Effector memory CD8-positive, alpha-beta T cell (primary cell): ENCODE data around the gene TBL1X.
"Not testable (repeated sequence)": the region's sequence is repeated elsewhere in the genome, so short reads cannot be mapped to it uniquely, and the experiment has no call there.

Source experiments
- ATAC-seq: fragments of 150-1000 bp; cut with Tn5 transposase; replicated peaks from 2 replicates; pipeline ENCODE4 v1.10.0; 2021; ENCODE audit warnings: mild to moderate bottlenecking, moderate library complexity
- DNase-seq, 3 experiments: peaks; one replicate each; pipeline ENCODE4 v3.0.0; 2021
- H3K27ac Mint-ChIP-seq, 2 donors: one replicate each; pipeline ENCODE4 v1.8.0; 2022; ENCODE audit warnings: mild to moderate bottlenecking in 2 of 2, mixed read lengths in 2 of 2, moderate library complexity in 2 of 2
- H3K27me3 Mint-ChIP-seq, 2 donors: one replicate each; pipeline ENCODE4 v1.8.0; 2022; ENCODE audit warnings: mixed read lengths in 2 of 2
- H3K36me3 Mint-ChIP-seq: one replicate; pipeline ENCODE4 v1.8.0; 2022; ENCODE audit warnings: mild to moderate bottlenecking, moderate library complexity, mixed read lengths; ENCODE audit not compliant: insufficient read depth
- H3K4me1 Mint-ChIP-seq, 2 donors: one replicate each; pipeline ENCODE4 v1.8.0; 2022; ENCODE audit warnings: low read depth in 2 of 2, mixed read lengths in 2 of 2
- H3K4me3 Mint-ChIP-seq, 2 donors: one replicate each; pipeline ENCODE4 v1.8.0; 2022; ENCODE audit warnings: mild to moderate bottlenecking in 2 of 2, mixed read lengths in 2 of 2, moderate library complexity in 2 of 2
- H3K9me3 Mint-ChIP-seq, 2 donors: one replicate each; pipeline ENCODE4 v1.8.0; 2022; ENCODE audit warnings: mixed read lengths in 2 of 2

The TBL1X gene

GRCh38 chrX:9759337-9759736, 294.5 kb downstream of the TBL1X start:
- Mint-ChIP-seq H3K27ac (no peak overlapping the region), H3K36me3 (no peaks in the 10 kb centered on the region), H3K9me3 (no peaks in the 10 kb centered on the region), H3K27me3 (peaks cover 0 to 26% of the 10 kb centered on the region in 2 donors), H3K4me3 (no peak overlapping the region), H3K4me1 (no peaks in the 10 kb centered on the region)
- DNase-seq (no peak), ATAC-seq (no peak)

- Mint-ChIP-seq H3K27ac (no peak overlapping the region), H3K27me3 (peaks cover 0 to 32% of the 10 kb centered on the region in 2 donors), H3K36me3 (no peaks in the 10 kb centered on the region), H3K9me3 (no peaks in the 10 kb centered on the region), H3K4me1 (no peaks in the 10 kb centered on the region), H3K4me3 (no peak overlapping the region)
- ATAC-seq (no peak), DNase-seq (no peak)
Observed at GRCh38 chrX:9765072-9765736, 300.3 kb downstream of the TBL1X start.

DNA sequence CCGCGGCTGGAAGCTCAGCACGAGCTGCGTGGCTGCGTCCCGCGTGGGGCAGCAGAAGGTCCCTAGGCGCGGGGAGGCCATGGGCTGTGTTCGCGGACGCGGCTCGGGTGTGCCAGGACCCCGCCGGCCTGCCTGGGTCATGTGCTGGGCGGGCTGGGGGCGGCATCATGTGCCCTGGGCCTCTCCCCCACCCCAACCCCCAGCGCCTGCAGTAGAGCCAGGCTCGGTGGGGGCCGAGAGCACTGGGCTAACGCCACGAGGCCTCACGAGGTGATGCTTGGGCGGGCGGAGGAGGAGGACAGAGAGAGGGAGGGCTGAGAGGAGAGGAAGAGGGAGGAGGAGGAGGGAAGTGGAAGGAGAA, 300.9 kb downstream of the TBL1X start, which contains the start of gene GPR143:
Gene GPR143, minus strand, starts transcription at position 111 of the 361 bp plus-strand sequence. Its CDS starts 30 bp downstream, at position 81.
- no peak for ATAC-seq
- no peak for DNase-seq
- Mint-ChIP-seq H3K27ac (no peak within 1 kb of the TSS), H3K36me3 (no peaks in the 10 kb centered on the region), H3K27me3 (peaks cover 0 to 27% of the 10 kb centered on the region in 2 donors), H3K9me3 (no peaks in the 10 kb centered on the region), H3K4me3 (no peak within 1 kb of the TSS), H3K4me1 (no peaks in the 10 kb centered on the region)

GRCh38 chrX:9767375-9767774, 302.5 kb downstream of the TBL1X start:
- H3K27ac Mint-ChIP-seq: no peak overlapping the region
- ATAC-seq: no peak

DNA sequence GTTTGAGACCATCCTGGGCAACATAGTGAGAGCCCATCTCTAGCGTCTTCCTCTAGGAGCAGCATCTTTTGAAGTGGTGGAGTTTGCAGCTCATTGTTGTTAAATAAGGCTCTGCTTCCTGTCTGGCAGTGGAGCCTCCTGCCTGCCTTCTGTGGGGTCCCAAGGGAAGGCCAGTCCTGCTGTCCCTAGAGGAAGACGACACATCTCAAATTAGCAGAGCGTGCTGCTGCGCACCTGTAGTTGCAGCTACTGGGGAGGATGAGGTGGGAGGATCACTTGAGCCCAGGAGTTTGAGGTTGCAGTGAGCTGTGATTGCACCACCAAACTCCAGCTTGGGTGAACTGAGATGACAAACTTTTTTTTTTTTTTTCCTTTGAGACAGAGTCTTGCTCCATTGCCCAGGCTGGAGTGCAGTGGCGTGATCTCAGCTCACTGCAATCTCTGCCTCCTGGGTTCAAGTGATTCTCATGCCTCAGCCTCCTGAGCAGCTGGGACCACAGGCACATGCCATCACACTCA, 303.5 kb downstream of the TBL1X start:
- not testable (repeated sequence) for H3K36me3 Mint-ChIP-seq, DNase-seq, ATAC-seq, H3K9me3 Mint-ChIP-seq, H3K4me1 Mint-ChIP-seq, H3K4me3 Mint-ChIP-seq, H3K27ac Mint-ChIP-seq
- H3K27me3 Mint-ChIP-seq: peaks cover 0 to 19% of the 10 kb centered on the region in 2 donors

More at GRCh38 chrX:9767375-9767774, 302.5 kb downstream of the TBL1X start:
- H3K4me1 Mint-ChIP-seq: no peaks in the 10 kb centered on the region
- H3K9me3 Mint-ChIP-seq: no peaks in the 10 kb centered on the region
- no peaks in the 10 kb centered on the region for H3K36me3 Mint-ChIP-seq
- H3K4me3 Mint-ChIP-seq: no peak overlapping the region
- no peak for DNase-seq
- peaks cover 0 to 29% of the 10 kb centered on the region in 2 donors for H3K27me3 Mint-ChIP-seq

DNA sequence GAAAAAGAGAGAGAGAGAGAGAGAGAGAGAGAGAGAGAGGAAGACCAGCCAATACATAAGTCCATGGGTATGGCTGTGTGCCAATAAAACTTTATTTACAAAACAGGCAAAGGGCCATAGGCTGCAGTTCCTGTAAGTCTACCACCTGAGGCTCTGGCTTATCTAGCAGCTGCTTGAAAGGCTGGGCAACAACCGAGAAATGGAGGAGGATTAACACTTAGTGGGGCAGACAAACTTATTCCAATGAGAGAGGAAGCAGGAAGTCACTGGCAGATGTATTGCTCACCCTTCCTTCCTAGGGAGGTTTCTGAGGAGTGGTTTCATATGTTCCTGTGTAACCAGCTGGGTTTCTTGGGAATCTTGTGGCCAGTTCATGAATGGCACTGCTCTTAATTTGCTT, 305.5 kb downstream of the TBL1X start:
- ATAC-seq (no peak), DNase-seq (no peak)
- peaks cover 5 to 20% of the 10 kb centered on the region in 2 donors for H3K27me3 Mint-ChIP-seq
- H3K9me3 Mint-ChIP-seq: no peaks in the 10 kb centered on the region
- peaks cover 0 to 1% of the 10 kb centered on the region in 2 donors for H3K4me1 Mint-ChIP-seq
- H3K27ac Mint-ChIP-seq: no peak overlapping the region
- H3K36me3 Mint-ChIP-seq: no peaks in the 10 kb centered on the region
- H3K4me3 Mint-ChIP-seq: no peak overlapping the region

- DNase-seq (no peak), ATAC-seq (no peak)
- H3K9me3 Mint-ChIP-seq: no peaks in the 10 kb centered on the region
- H3K36me3 Mint-ChIP-seq: no peaks in the 10 kb centered on the region
- H3K4me3 Mint-ChIP-seq: no peak overlapping the region
- H3K4me1 Mint-ChIP-seq: peaks cover 0 to 1% of the 10 kb centered on the region in 2 donors
- no peak overlapping the region for H3K27ac Mint-ChIP-seq
- H3K27me3 Mint-ChIP-seq: peaks cover 8 to 26% of the 10 kb centered on the region in 2 donors
Observed at GRCh38 chrX:9772943-9773342, 308.1 kb downstream of the TBL1X start.

DNA sequence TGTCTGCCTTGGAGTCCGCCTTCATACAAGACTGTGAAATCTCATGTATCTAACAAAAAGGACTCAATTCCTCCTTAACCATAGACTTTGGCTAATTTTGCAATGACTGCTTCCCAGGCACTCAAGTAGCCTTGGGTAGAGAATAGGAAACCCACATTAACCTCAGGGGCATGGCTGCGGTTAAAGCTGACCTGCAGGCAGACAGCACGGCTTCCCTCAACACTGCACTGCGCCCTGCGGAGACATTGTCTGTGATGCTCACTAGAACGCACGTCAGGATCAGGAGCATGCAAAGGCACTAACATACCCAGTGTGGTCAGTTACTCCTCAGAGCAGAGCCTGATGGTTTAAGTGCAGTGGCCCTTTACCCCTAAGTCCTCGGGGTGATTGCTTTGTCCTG, 311.1 kb downstream of the TBL1X start:
- ATAC-seq: no peak
- Mint-ChIP-seq H3K36me3 (no peaks in the 10 kb centered on the region), H3K4me3 (no peak overlapping the region), H3K4me1 (peaks cover 0 to 1% of the 10 kb centered on the region in 2 donors), H3K9me3 (no peaks in the 10 kb centered on the region), H3K27me3 (peaks cover 8 to 35% of the 10 kb centered on the region in 2 donors), H3K27ac (no peak overlapping the region)
- no peak for DNase-seq

- H3K9me3 Mint-ChIP-seq: no peaks in the 10 kb centered on the region
- H3K4me3 Mint-ChIP-seq: no peak overlapping the region
- no peaks in the 10 kb centered on the region for H3K36me3 Mint-ChIP-seq
- peaks cover 0 to 16% of the 10 kb centered on the region in 2 donors for H3K27me3 Mint-ChIP-seq
- ATAC-seq (no peak), DNase-seq (no peak)
- no peak overlapping the region for H3K27ac Mint-ChIP-seq
- H3K4me1 Mint-ChIP-seq: no peaks in the 10 kb centered on the region
Observed at GRCh38 chrX:9781941-9782340, 317.1 kb downstream of the TBL1X start.

DNA sequence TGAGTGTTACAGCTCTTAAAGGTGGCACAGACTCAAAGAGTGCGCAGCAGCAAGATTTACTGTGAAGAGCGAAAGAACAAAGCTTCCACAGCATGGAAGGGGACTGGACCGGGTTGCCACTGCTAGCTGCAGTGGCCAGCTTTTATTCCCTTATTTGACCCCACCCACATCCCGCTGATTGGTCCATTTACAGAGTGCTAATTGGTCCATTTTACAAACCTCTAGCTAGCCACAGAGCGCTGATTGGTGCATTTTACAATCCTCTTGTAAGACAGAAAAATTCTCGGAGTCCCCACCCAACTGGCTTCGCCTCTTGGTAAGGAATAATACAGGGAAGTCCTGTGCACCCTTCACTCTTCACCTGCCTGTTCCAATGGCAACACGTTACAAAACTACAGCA, 319.5 kb downstream of the TBL1X start:
- Mint-ChIP-seq H3K4me3 (no peak overlapping the region), H3K27me3 (peaks cover 15 to 16% of the 10 kb centered on the region in 2 donors), H3K36me3 (no peaks in the 10 kb centered on the region), H3K4me1 (no peaks in the 10 kb centered on the region), H3K27ac (no peak overlapping the region), H3K9me3 (no peaks in the 10 kb centered on the region)
- ATAC-seq: no peak
- no peak for DNase-seq

GRCh38 chrX:9785254-9785943, 320.5 kb downstream of the TBL1X start:
- DNase-seq: no peak
- H3K9me3 Mint-ChIP-seq: no peaks in the 10 kb centered on the region
- no peak overlapping the region for H3K27ac Mint-ChIP-seq
- no peak for ATAC-seq
- no peaks in the 10 kb centered on the region for H3K36me3 Mint-ChIP-seq
- no peaks in the 10 kb centered on the region for H3K4me1 Mint-ChIP-seq
- peaks cover 12 to 15% of the 10 kb centered on the region in 2 donors for H3K27me3 Mint-ChIP-seq
- H3K4me3 Mint-ChIP-seq: peak overlapping the region in 1 of 2 donors; percentile 14

GRCh38 chrX:9785944-9786797, 321.3 kb downstream of the TBL1X start, which contains the start of gene SHROOM2:
TSS of gene SHROOM2 (plus strand) at chrX:9786429. CDS start at chrX:9786546, 117 bp downstream.
- no peaks in the 10 kb centered on the region for H3K36me3 Mint-ChIP-seq
- DNase-seq (no peak), ATAC-seq (no peak)
- H3K27me3 Mint-ChIP-seq: peaks cover 12 to 15% of the 10 kb centered on the region in 2 donors
- H3K4me1 Mint-ChIP-seq: no peaks in the 10 kb centered on the region
- no peaks in the 10 kb centered on the region for H3K9me3 Mint-ChIP-seq
- peak within 1 kb of the TSS; percentile 48 to 52 for H3K4me3 Mint-ChIP-seq
- H3K27ac Mint-ChIP-seq: no peak within 1 kb of the TSS
